Endothelial cell of umbilical vein (primary cell): ENCODE data around the gene CACNA1B. TPM values are rescaled to one million over a fixed set of nuclear protein-coding genes. Genes with fewer than 3 reads are reported as not detected.

Experiments used
- BruUV-seq: library from RNA; stranded (reverse); fragments of 400-500 nt; replicated peaks from 2 replicates; lab custom pipeline; 2021; lab: Mats Ljungman, UMichigan
- CTCF ChIA-PET: fragments of 300-600, 350-600 bp; sonication (Branson Sonifier 250); formaldehyde crosslinking; loops from one replicate; lab custom pipeline; 2021; ENCODE audit warnings: antibody characterized with exemption, inconsistent platforms; lab: Charles Lee
- POLR2A ChIA-PET: fragments of 300-600, 350-600 bp; sonication (Branson Sonifier 250); formaldehyde crosslinking; loops from one replicate; lab custom pipeline; 2021; ENCODE audit warnings: antibody characterized with exemption, inconsistent platforms; lab: Charles Lee
- DNase-seq: peaks from one replicate; pipeline ENCODE4 v3.0.0-alpha.2; 2011; ENCODE audit warnings: low read depth, low spot score
- FAIRE-seq: peaks from 2 replicates; lab custom pipeline; 2011; peaks lifted over from hg19 to GRCh38; lab: Jason Lieb, UNC
- H2AFZ ChIP-seq: 2 replicates; pipeline ENCODE4 v1.6.0; 2012; ENCODE audit warnings: low read depth, low read length, control low read depth, inconsistent platforms
- H3K27ac ChIP-seq: 2 replicates; pipeline ENCODE4 v1.5.1; 2011; ENCODE audit warnings: low read depth, mild to moderate bottlenecking, control low read depth, low read length, moderate library complexity; ENCODE audit not compliant: insufficient read depth
- H3K27me3 ChIP-seq, 2 experiments: 2 replicates each; pipeline versions ENCODE4 v1.6.0 to v1.6.1; 2011; ENCODE audit warnings: low read length in 2 of 2, mixed read lengths in 1 of 2; ENCODE audit not compliant: control insufficient read depth in 2 of 2, insufficient read depth in 2 of 2
- H3K36me3 ChIP-seq, 2 experiments: 2 replicates in 1 of 2; 3 replicates in 1 of 2; pipeline ENCODE4 v1.5.1; 2011; ENCODE audit warnings: low read length in 2 of 2, mild to moderate bottlenecking in 1 of 2, moderate library complexity in 1 of 2; ENCODE audit not compliant: control insufficient read depth in 2 of 2, insufficient read depth in 2 of 2; ENCODE audit errors: extremely low read depth in 1 of 2
- H3K4me1 ChIP-seq: 3 replicates; pipeline ENCODE4 v1.5.1; 2011; ENCODE audit warnings: mild to moderate bottlenecking, low read length; ENCODE audit not compliant: control insufficient read depth, insufficient read depth; ENCODE audit errors: extremely low read depth
- H3K4me2 ChIP-seq: 2 replicates; pipeline ENCODE4 v1.6.1; 2011; ENCODE audit warnings: low read length, control low read depth, mixed read lengths; ENCODE audit not compliant: insufficient read depth
- H3K4me3 ChIP-seq, 3 experiments: fragments of 200-600 bp in 1 of 3; sonication (generic), shearing (Covaris generic) in 1 of 3; replicated peaks in 1 of 3; 2 replicates each; pipeline ENCODE4 v1.5.1; 2011 to 2016; ENCODE audit warnings: control low read depth in 3 of 3, low read length in 3 of 3, mild to moderate bottlenecking in 2 of 3, inconsistent platforms in 1 of 3, low read depth in 1 of 3, moderate library complexity in 1 of 3; ENCODE audit not compliant: insufficient read depth in 1 of 3
- H3K79me2 ChIP-seq: 2 replicates; pipeline ENCODE4 v1.6.0; 2012; ENCODE audit warnings: low read length, inconsistent platforms; ENCODE audit not compliant: control insufficient read depth, insufficient read depth
- H3K9ac ChIP-seq: replicated peaks from 2 replicates; pipeline ENCODE3; 2011; ENCODE audit warnings: low read length, control low read depth; ENCODE audit not compliant: insufficient read depth; ENCODE audit errors: extremely low read depth
- H3K9me1 ChIP-seq: replicated peaks from 3 replicates; pipeline ENCODE4 v1.6.0; 2011; ENCODE audit warnings: mild to moderate bottlenecking, low read length; ENCODE audit not compliant: control insufficient read depth, insufficient read depth; ENCODE audit errors: extremely low read depth
- H3K9me3 ChIP-seq: replicated peaks from 2 replicates; pipeline ENCODE4 v1.5.1; 2012; ENCODE audit warnings: low read length, inconsistent platforms; ENCODE audit not compliant: control insufficient read depth, insufficient read depth
- H4K20me1 ChIP-seq: replicated peaks from 2 replicates; pipeline ENCODE3; 2011; ENCODE audit warnings: mild to moderate bottlenecking, low read length; ENCODE audit not compliant: control insufficient read depth, insufficient read depth; ENCODE audit errors: extremely low read depth
- EZH2 ChIP-seq: IDR thresholded peaks from 2 replicates; pipeline ENCODE4 v1.6.1; 2012; ENCODE audit warnings: borderline replicate concordance, low read depth, mild to moderate bottlenecking, moderate library complexity, low read length, inconsistent platforms; ENCODE audit not compliant: severe bottlenecking
- FOS ChIP-seq: IDR thresholded peaks from 2 replicates; pipeline ENCODE4 v1.6.1; 2011; ENCODE audit warnings: mild to moderate bottlenecking, low read length, moderate library complexity, borderline replicate concordance; ENCODE audit not compliant: insufficient read depth
- GATA2 ChIP-seq: IDR thresholded peaks from 2 replicates; pipeline ENCODE4 v1.7.0; 2011; ENCODE audit warnings: low read depth, mild to moderate bottlenecking, moderate library complexity, mixed read lengths, low read length; ENCODE audit not compliant: insufficient read length, insufficient read depth
- MYC ChIP-seq: IDR thresholded peaks from one replicate; pipeline ENCODE4 v1.6.1; 2011; ENCODE audit warnings: mild to moderate bottlenecking, low read depth, low read length
- POLR2A ChIP-seq: IDR thresholded peaks from 2 replicates; pipeline ENCODE4 v1.6.1; 2012; ENCODE audit warnings: low read depth, mild to moderate bottlenecking, control low read depth, low read length
- dilution Hi-C: fragments of 300-500 bp; cut with MboI; formaldehyde crosslinking; loops from one replicate; pipeline ENCODE4 v1.15.0; 2019; ENCODE audit warnings: low sequenced_read_pairs; ENCODE audit not compliant: extremely low pct_ligation_motif_present
- intact Hi-C: fragments of 100-400 bp; cut with micrococcal nuclease; formaldehyde crosslinking; loops from one replicate; pipeline ENCODE4 v1.10.0; 2022
- polyA plus RNA-seq, 4 experiments: library from polyadenylated mRNA; depleted of rRNA in 3 of 4; stranded (reverse) in 3 of 4; unstranded in 1 of 4; fragments of >200 nt; gene quantifications; 2 replicates each; pipeline versions ENCODE4 v1.2.1 to v1.2.3, GENCODE V29; 2011 to 2012; ENCODE audit warnings: missing spikeins in 1 of 4
- total RNA-seq: library from RNA; stranded (reverse); gene quantifications from 2 replicates; pipeline ENCODE4 v1.2.3, GENCODE V29; 2021
- TF ChIP-seq, protein P1 (sequence below), 2 donors: IDR thresholded peaks; 1 replicate in 1 of 2; 2 replicates in 1 of 2; pipeline ENCODE4 v1.5.1; 2011; ENCODE audit warnings: low read length in 2 of 2, mild to moderate bottlenecking in 2 of 2, moderate library complexity in 2 of 2, control low read depth in 1 of 2, inconsistent platforms in 1 of 2, low read depth in 1 of 2; ENCODE audit not compliant: insufficient read depth in 1 of 2; ENCODE audit errors: extremely low read depth in 1 of 2
- TF ChIP-seq, protein P2 (sequence below): IDR thresholded peaks from 2 replicates; pipeline ENCODE4 v1.6.1; 2011; ENCODE audit not compliant: insufficient read depth, insufficient read length

CACNA1B gene
- total and polyA plus RNA-seq, 2 donors (not counting 3 experiments of a cell fraction or from before 2014, with no cell fraction given), result 0.11 to 0.41 TPM

DNA sequence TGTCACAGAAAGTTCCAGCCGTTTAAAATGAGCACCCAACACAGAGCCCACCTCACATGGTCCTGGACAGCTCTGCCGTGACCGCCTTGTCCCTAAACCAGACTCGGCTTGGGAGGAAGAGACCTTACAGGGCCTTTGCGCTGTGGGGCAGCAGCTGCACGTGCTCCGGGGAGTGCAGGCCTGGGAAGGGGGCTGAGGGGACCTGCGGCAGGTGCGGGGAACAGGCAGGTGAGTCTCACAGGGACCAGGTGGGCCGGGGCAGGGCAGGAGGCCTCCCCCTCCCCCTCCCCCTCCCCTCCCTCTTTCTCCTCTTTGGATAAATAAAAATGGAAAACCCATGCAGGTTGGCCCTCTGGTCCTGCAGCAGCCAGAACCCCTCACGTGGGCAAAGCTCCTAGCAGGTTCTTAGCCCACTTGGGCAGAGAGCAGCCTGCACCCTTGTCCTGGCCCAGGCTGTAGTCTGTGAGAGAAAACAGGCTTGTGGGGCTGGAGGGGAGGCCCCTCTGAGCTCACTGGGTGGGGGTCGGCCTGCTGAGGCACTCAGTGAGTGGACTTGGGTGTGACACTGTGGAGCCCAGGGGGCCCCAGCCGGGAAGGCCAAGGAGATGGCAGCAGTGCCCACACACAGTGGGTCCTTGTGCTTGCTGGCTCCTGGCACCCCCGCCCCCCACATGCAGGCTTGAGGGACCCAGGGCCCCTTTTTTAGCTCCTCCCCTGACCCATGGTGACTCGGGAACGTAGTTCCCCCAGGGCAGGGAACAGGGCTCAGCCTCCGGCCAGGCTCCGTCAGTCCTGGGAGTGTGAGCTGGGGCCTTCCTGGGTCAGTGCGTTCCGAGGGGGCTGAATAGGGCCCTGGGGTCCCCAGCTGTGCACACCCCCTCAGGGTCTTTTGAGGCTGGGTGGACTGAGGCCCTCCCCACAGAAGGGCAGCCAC, 40.0 kb upstream of the CACNA1B start:
- Histone ChIP-seq H3K27ac (no peak overlapping the region), H3K79me2 (no peaks in the 10 kb centered on the region), H3K4me2 (no peak overlapping the region), H2AFZ (no peak overlapping the region), H3K9me1 (no peaks in the 10 kb centered on the region), H3K27me3 (no peaks in the 10 kb centered on the region), H3K9ac (no peak overlapping the region), H3K36me3 (peaks cover 0 to 17% of the 10 kb centered on the region in 2 experiments), H3K9me3 (no peaks in the 10 kb centered on the region), H4K20me1 (no peaks in the 10 kb centered on the region), H3K4me1 (no peaks in the 10 kb centered on the region), H3K4me3 (no peak overlapping the region)
- ChIA-PET CTCF (interaction anchor here (1.0 kb wide), 1 partner anchor 165 kb away, joined by 3 read pairs; no protein-coding TSS in a partner anchor), POLR2A (no interaction called here)
- DNase-seq (no peak), FAIRE-seq (no peak)
- intact Hi-C loops, result no loop called here
- dilution Hi-C loops, result no loop called here
- no TSS peak for BruUV-seq
- TF ChIP-seq MYC (no peak), GATA2 (no peak), POLR2A (no peak), EZH2 (no peak), FOS (no peak)
- TF ChIP-seq, protein P1, sequence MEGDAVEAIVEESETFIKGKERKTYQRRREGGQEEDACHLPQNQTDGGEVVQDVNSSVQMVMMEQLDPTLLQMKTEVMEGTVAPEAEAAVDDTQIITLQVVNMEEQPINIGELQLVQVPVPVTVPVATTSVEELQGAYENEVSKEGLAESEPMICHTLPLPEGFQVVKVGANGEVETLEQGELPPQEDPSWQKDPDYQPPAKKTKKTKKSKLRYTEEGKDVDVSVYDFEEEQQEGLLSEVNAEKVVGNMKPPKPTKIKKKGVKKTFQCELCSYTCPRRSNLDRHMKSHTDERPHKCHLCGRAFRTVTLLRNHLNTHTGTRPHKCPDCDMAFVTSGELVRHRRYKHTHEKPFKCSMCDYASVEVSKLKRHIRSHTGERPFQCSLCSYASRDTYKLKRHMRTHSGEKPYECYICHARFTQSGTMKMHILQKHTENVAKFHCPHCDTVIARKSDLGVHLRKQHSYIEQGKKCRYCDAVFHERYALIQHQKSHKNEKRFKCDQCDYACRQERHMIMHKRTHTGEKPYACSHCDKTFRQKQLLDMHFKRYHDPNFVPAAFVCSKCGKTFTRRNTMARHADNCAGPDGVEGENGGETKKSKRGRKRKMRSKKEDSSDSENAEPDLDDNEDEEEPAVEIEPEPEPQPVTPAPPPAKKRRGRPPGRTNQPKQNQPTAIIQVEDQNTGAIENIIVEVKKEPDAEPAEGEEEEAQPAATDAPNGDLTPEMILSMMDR (IDR thresholded peaks at IDR 0.05; ENCODE audit: extremely low read depth in 1 of 2, insufficient read depth in 1 of 2, low read depth in 1 of 2, low read length in 2 of 2), result no peak
- TF ChIP-seq, protein P2, sequence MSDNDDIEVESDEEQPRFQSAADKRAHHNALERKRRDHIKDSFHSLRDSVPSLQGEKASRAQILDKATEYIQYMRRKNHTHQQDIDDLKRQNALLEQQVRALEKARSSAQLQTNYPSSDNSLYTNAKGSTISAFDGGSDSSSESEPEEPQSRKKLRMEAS, result no peak
